Measurements from ENCODE around the gene DCAF5.
"Not testable (repeated sequence)": the region's sequence is repeated elsewhere in the genome, so short reads cannot be mapped to it uniquely, and the experiment has no call there.

DCAF5 gene

DNA sequence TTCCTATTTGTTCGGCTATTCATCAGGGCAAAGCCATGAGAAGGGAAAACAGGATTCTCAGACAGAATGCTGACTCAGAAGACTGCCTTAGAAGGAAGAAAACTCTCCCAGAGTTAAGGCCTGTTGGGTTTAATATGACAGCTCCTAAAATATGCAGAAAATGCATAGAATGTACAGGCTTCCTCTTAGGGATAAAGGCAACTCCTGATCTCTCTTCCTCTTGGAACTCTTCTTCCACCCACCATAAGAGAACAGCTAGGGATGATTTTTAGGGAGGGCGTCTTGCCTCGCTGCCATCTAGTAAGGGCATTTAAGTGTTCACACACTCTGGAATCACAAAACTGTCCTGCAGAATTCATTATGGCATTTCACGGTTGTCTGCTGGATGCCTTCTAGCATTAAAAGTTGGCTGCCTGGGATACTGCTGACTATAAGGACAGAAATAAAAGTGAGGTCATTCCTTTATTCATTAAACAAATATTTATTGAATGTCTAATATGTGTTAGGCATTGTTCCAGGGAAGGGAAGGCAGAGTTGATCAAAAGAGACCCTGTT is 73.7 kb downstream of the DCAF5 start:
- H3K9me3 ChIP-seq (replicated peaks; ENCODE audit: insufficient read depth, low read length): no peaks in the 10 kb centered on the region
- no peaks in the 10 kb centered on the region for H4K20me1 ChIP-seq (ENCODE audit: insufficient read depth, low read length)
- H3K36me3 ChIP-seq (replicated peaks; ENCODE audit: insufficient read depth, low read length): no peaks in the 10 kb centered on the region
- no peak overlapping the region for H3K9ac ChIP-seq (ENCODE audit: low read length)
- no peaks in the 10 kb centered on the region for H3K9me2 ChIP-seq (replicated peaks; ENCODE audit: insufficient read depth, low read length)
- no peak overlapping the region for H3K27ac ChIP-seq (ENCODE audit: low read length)
- no peaks in the 10 kb centered on the region for H3K79me2 ChIP-seq (ENCODE audit: low read length)
- H2AFZ ChIP-seq (ENCODE audit: low read length): no peak overlapping the region
- H3F3A ChIP-seq (ENCODE audit: insufficient read depth, low read length): no peaks in the 10 kb centered on the region
- no peak overlapping the region for H3K4me3 ChIP-seq (ENCODE audit: low read length)
- no peak for DNase-seq
- no peaks in the 10 kb centered on the region for H3K4me1 ChIP-seq (ENCODE audit: low read length)
- no peak overlapping the region for H3K4me2 ChIP-seq (ENCODE audit: low read depth, low read length)
- TF ChIP-seq EZH2phosphoT487 (IDR thresholded peaks at IDR 0.05; ENCODE audit: low read length): no peak
- TF ChIP-seq EZH2 (optimal IDR thresholded peaks at IDR 0.05; ENCODE audit: low read depth, low read length): no peak
- TF ChIP-seq, protein P1, sequence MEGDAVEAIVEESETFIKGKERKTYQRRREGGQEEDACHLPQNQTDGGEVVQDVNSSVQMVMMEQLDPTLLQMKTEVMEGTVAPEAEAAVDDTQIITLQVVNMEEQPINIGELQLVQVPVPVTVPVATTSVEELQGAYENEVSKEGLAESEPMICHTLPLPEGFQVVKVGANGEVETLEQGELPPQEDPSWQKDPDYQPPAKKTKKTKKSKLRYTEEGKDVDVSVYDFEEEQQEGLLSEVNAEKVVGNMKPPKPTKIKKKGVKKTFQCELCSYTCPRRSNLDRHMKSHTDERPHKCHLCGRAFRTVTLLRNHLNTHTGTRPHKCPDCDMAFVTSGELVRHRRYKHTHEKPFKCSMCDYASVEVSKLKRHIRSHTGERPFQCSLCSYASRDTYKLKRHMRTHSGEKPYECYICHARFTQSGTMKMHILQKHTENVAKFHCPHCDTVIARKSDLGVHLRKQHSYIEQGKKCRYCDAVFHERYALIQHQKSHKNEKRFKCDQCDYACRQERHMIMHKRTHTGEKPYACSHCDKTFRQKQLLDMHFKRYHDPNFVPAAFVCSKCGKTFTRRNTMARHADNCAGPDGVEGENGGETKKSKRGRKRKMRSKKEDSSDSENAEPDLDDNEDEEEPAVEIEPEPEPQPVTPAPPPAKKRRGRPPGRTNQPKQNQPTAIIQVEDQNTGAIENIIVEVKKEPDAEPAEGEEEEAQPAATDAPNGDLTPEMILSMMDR (IDR thresholded peaks at IDR 0.05; ENCODE audit: low read length): no peak
- no peaks in the 10 kb centered on the region for H3K27me3 ChIP-seq (replicated peaks; ENCODE audit: insufficient read depth, low read length)

DNA sequence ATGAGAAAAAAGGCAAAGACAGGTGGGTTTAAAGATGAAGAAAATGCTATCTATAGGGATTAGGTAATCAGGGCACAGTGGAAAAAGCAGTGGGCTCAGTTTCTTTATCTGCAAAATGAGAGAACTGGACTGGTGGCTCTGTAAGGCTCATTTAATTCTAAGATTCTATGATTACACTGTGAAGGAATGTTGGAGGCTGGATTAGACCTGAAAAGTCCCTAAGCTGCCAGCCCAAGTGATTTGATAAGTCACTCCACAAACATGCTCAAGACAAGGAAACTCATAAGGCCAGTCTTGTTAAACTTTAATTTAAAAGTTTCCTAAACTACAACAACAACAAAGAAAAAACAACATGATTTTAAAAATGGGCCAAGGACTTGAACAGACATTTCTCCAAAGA is 75.1 kb downstream of the DCAF5 start:
- Histone ChIP-seq H3K27me3 (replicated peaks; ENCODE audit: insufficient read depth, low read length) (no peaks in the 10 kb centered on the region), H4K20me1 (ENCODE audit: insufficient read depth, low read length) (no peaks in the 10 kb centered on the region), H3F3A (ENCODE audit: insufficient read depth, low read length) (no peaks in the 10 kb centered on the region), H3K4me2 (ENCODE audit: low read depth, low read length) (no peak overlapping the region), H3K36me3 (replicated peaks; ENCODE audit: insufficient read depth, low read length) (no peaks in the 10 kb centered on the region), H3K27ac (ENCODE audit: low read length) (no peak overlapping the region), H3K79me2 (ENCODE audit: low read length) (no peaks in the 10 kb centered on the region), H3K9me2 (replicated peaks; ENCODE audit: insufficient read depth, low read length) (no peaks in the 10 kb centered on the region), H3K9me3 (replicated peaks; ENCODE audit: insufficient read depth, low read length) (no peaks in the 10 kb centered on the region), H3K4me3 (ENCODE audit: low read length) (no peak overlapping the region), H3K9ac (ENCODE audit: low read length) (no peak overlapping the region), H2AFZ (ENCODE audit: low read length) (no peak overlapping the region), H3K4me1 (ENCODE audit: low read length) (no peaks in the 10 kb centered on the region)
- TF ChIP-seq EZH2phosphoT487 (IDR thresholded peaks at IDR 0.05; ENCODE audit: low read length): no peak
- TF ChIP-seq, protein P1 (IDR thresholded peaks at IDR 0.05; ENCODE audit: low read length): no peak
- TF ChIP-seq EZH2 (optimal IDR thresholded peaks at IDR 0.05; ENCODE audit: low read depth, low read length): no peak
- DNase-seq: no peak

DNA sequence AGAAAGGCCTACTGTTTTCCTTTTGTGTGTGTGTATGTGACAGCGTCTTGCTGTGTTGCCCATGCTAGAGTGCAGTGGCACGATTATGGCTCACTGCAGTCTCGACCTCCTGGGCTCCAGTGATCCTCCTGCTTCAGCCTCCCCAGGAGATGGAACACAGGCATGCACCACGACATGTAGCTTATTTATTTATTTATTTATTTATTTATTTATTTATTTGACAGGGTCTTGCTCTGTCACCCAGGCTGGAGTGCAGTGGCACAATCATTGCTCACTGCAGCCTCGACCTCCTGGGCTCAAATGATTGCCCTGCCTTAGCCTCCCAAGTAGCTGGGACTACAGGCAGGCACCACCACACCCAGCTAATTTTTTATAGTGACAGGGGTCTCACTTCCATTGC is 75.7 kb downstream of the DCAF5 start:
- not testable (repeated sequence) for H3F3A ChIP-seq (ENCODE audit: insufficient read depth, low read length); H2AFZ ChIP-seq (ENCODE audit: low read length); DNase-seq; H3K4me3 ChIP-seq (ENCODE audit: low read length); H3K27me3 ChIP-seq (replicated peaks; ENCODE audit: insufficient read depth, low read length); H3K9me3 ChIP-seq (replicated peaks; ENCODE audit: insufficient read depth, low read length); H3K4me1 ChIP-seq (ENCODE audit: low read length); H4K20me1 ChIP-seq (ENCODE audit: insufficient read depth, low read length); H3K9ac ChIP-seq (ENCODE audit: low read length); H3K36me3 ChIP-seq (replicated peaks; ENCODE audit: insufficient read depth, low read length); H3K4me2 ChIP-seq (ENCODE audit: low read depth, low read length); H3K27ac ChIP-seq (ENCODE audit: low read length); H3K79me2 ChIP-seq (ENCODE audit: low read length); H3K9me2 ChIP-seq (replicated peaks; ENCODE audit: insufficient read depth, low read length)

DNA sequence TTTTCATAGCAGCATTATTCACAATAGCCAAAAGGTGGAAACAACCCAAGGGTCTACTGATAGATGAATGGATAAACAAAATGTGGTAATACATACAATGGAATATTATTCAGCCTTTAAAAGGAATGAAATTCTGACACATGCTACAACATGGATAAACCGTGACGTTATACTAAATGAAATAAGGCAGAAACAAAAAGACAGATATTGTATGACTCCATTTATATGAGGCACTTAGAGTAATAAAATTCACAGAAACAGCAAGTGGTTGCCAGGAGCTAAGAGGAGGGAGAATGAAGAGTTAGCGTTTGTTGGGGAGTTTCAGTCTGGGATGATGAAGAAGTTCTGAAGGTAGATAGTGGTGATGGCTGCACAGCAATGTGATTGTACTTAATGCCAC is 76.6 kb downstream of the DCAF5 start:
- no peak overlapping the region for H3K4me2 ChIP-seq (ENCODE audit: low read depth, low read length)
- no peaks in the 10 kb centered on the region for H3F3A ChIP-seq (ENCODE audit: insufficient read depth, low read length)
- H3K9ac ChIP-seq (ENCODE audit: low read length): no peak overlapping the region
- no peak overlapping the region for H3K4me3 ChIP-seq (ENCODE audit: low read length)
- H3K9me3 ChIP-seq (replicated peaks; ENCODE audit: insufficient read depth, low read length): no peaks in the 10 kb centered on the region
- H3K36me3 ChIP-seq (replicated peaks; ENCODE audit: insufficient read depth, low read length): no peaks in the 10 kb centered on the region
- H4K20me1 ChIP-seq (ENCODE audit: insufficient read depth, low read length): no peaks in the 10 kb centered on the region
- no peaks in the 10 kb centered on the region for H3K4me1 ChIP-seq (ENCODE audit: low read length)
- DNase-seq: no peak
- no peak overlapping the region for H3K27ac ChIP-seq (ENCODE audit: low read length)
- H3K79me2 ChIP-seq (ENCODE audit: low read length): no peaks in the 10 kb centered on the region
- no peaks in the 10 kb centered on the region for H3K9me2 ChIP-seq (replicated peaks; ENCODE audit: insufficient read depth, low read length)
- H2AFZ ChIP-seq (ENCODE audit: low read length): no peak overlapping the region
- H3K27me3 ChIP-seq (replicated peaks; ENCODE audit: insufficient read depth, low read length): no peaks in the 10 kb centered on the region
- TF ChIP-seq EZH2 (optimal IDR thresholded peaks at IDR 0.05; ENCODE audit: low read depth, low read length) (no peak), EZH2phosphoT487 (IDR thresholded peaks at IDR 0.05; ENCODE audit: low read length) (no peak)
- TF ChIP-seq, protein P1 (IDR thresholded peaks at IDR 0.05; ENCODE audit: low read length): no peak

All from MM.1S (cell line).